Stimulated activated naive CD8-positive, alpha-beta T cell treated with anti-CD3 and anti-CD28 coated beads, Interleukin-15, Interleukin-2, amounts not matched to agents 100 U/mL and 50 U/mL, for 24 hours (primary cell): ENCODE results near the gene B2M.
"Not testable (repeated sequence)": the region's sequence is repeated elsewhere in the genome, so short reads cannot be mapped to it uniquely, and the experiment has no call there.

ENCODE experiments used
- ATAC-seq: fragments of 150-1000 bp; cut with Tn5 transposase; one replicate; pipeline ENCODE4 v1.10.0; 2021
- DNase-seq: peaks from one replicate; pipeline ENCODE4 v3.0.0; 2021

The B2M gene

GRCh38 chr15:44726136-44726535 lies 14.8 kb downstream of the B2M start:
- DNase-seq (no peak), ATAC-seq (no peak)

- peak; percentile 69 for DNase-seq
- peak; percentile 62 for ATAC-seq
Measured at GRCh38 chr15:44726568-44727484, 15.5 kb downstream of the B2M start.

GRCh38 chr15:44727485-44728231 lies 16.3 kb downstream of the B2M start:
- DNase-seq: no peak

GRCh38 chr15:44728232-44728575 lies 16.9 kb downstream of the B2M start:
- ATAC-seq, DNase-seq: not testable (repeated sequence)

More at GRCh38 chr15:44727485-44728231, 16.3 kb downstream of the B2M start:
- no peak for ATAC-seq

GRCh38 chr15:44728576-44729407 lies 17.5 kb downstream of the B2M start:
- DNase-seq (peak; percentile 90), ATAC-seq (peak; percentile 85)

- peak; percentile 58 for DNase-seq
- ATAC-seq: no peak
Measured at GRCh38 chr15:44729408-44730127, 18.3 kb downstream of the B2M start.

GRCh38 chr15:44734839-44735481 lies 23.6 kb downstream of the B2M start:
- ATAC-seq (no peak), DNase-seq (no peak)

- DNase-seq: peak; percentile 63
- ATAC-seq: peak; percentile 83
Measured at GRCh38 chr15:44735482-44736180, 24.3 kb downstream of the B2M start.

- DNase-seq (no peak), ATAC-seq (peak; percentile 57)
Measured at GRCh38 chr15:44736181-44736765, 25.0 kb downstream of the B2M start, which contains the start of gene TRIM69. TRIM69 (plus strand) TSS chr15:44736528; CDS start chr15:44736705, 177 bp downstream.

- DNase-seq (no peak), ATAC-seq (no peak)
Measured at GRCh38 chr15:44738340-44738984, 27.1 kb downstream of the B2M start.

GRCh38 chr15:44739222-44739847 lies 28.0 kb downstream of the B2M start:
- DNase-seq, ATAC-seq: not testable (repeated sequence)

- not testable (repeated sequence) for ATAC-seq, DNase-seq
Measured at GRCh38 chr15:44743454-44743853, 32.1 kb downstream of the B2M start.

GRCh38 chr15:44753345-44753744 lies 42.0 kb downstream of the B2M start:
- DNase-seq: no peak
- ATAC-seq: no peak

GRCh38 chr15:44763187-44763586 lies 51.9 kb downstream of the B2M start:
- DNase-seq (no peak), ATAC-seq (no peak)

- ATAC-seq: no peak
- DNase-seq: no peak
Measured at GRCh38 chr15:44763848-44764247, 52.5 kb downstream of the B2M start.

GRCh38 chr15:44765036-44765435 lies 53.7 kb downstream of the B2M start:
- no peak for ATAC-seq
- DNase-seq: no peak
